HG03108 (cell line): ENCODE results near the gene IER3.

Experiments
- ATAC-seq: cut with Tn5 transposase; IDR thresholded peaks from one replicate; pipeline ENCODE4 v1.9.1; 2021; ENCODE audit warnings: moderate library complexity; ENCODE audit not compliant: unreplicated experiment

Gene IER3

GRCh38 chr6:30744054-30744805 lies at the start of gene IER3:
Gene IER3, minus strand, starts transcription at chr6:30744547. Its CDS starts 29 bp downstream, at chr6:30744518.
- ATAC-seq, result peak; percentile 23

GRCh38 chr6:30793521-30794194 lies 49.3 kb upstream of the IER3 start:
- peak; percentile 81 for ATAC-seq

GRCh38 chr6:30792786-30793185 lies 48.4 kb upstream of the IER3 start:
- no peak for ATAC-seq

GRCh38 chr6:30790724-30791383 lies 46.5 kb upstream of the IER3 start:
- ATAC-seq, result no peak

- no peak for ATAC-seq
These were observed 45.3 kb upstream of the IER3 start for GRCh38 chr6:30789606-30790005.

GRCh38 chr6:30787954-30788353 lies 43.6 kb upstream of the IER3 start:
- ATAC-seq, result no peak

- ATAC-seq, result no peak
These were observed 38.2 kb upstream of the IER3 start for GRCh38 chr6:30782425-30783014.

GRCh38 chr6:30781743-30782424 lies 37.5 kb upstream of the IER3 start:
- ATAC-seq, result no peak

- no peak for ATAC-seq
These were observed 37.0 kb upstream of the IER3 start for GRCh38 chr6:30781395-30781742.

GRCh38 chr6:30780642-30780920 lies 36.2 kb upstream of the IER3 start:
- ATAC-seq, result no peak

GRCh38 chr6:30779850-30780641 lies 35.7 kb upstream of the IER3 start:
- no peak for ATAC-seq

- ATAC-seq, result no peak
These were observed 33.8 kb upstream of the IER3 start for GRCh38 chr6:30778001-30778635.

GRCh38 chr6:30777155-30777485 lies 32.8 kb upstream of the IER3 start:
- no peak for ATAC-seq

GRCh38 chr6:30776390-30777154 lies 32.2 kb upstream of the IER3 start:
- no peak for ATAC-seq

GRCh38 chr6:30775104-30775503 lies 30.8 kb upstream of the IER3 start:
- ATAC-seq, result no peak

GRCh38 chr6:30774701-30775100 lies 30.4 kb upstream of the IER3 start:
- no peak for ATAC-seq

GRCh38 chr6:30770592-30770991 lies 26.2 kb upstream of the IER3 start:
- no peak for ATAC-seq

GRCh38 chr6:30769853-30770524 lies 25.6 kb upstream of the IER3 start:
- no peak for ATAC-seq
